GM13976 (cell line): ENCODE results near the gene EGLN3.

Experiments
- DNase-seq: peaks from one replicate; pipeline ENCODE4 v3.0.0; 2012; ENCODE audit warnings: low spot score
- CTCF ChIP-seq: IDR thresholded peaks from 2 replicates; pipeline ENCODE4 v1.5.1; 2012; ENCODE audit warnings: borderline replicate concordance, mild to moderate bottlenecking; ENCODE audit not compliant: insufficient read depth; ENCODE audit errors: extremely low read depth, missing control alignments, control extremely low read depth
- in situ Hi-C: fragments of 300-500 bp; cut with MboI; formaldehyde crosslinking; loops from one replicate; pipeline ENCODE4 v1.12.0; 2022; ENCODE audit warnings: low sequenced_read_pairs, mixed read lengths, inconsistent platforms; ENCODE audit not compliant: unreplicated experiment

The EGLN3 gene

GRCh38 chr14:33901426-33902155, 49.3 kb downstream of the EGLN3 start:
- DNase-seq = no peak
- no peak for TF ChIP-seq CTCF
- in situ Hi-C loops = no loop called here

- TF ChIP-seq CTCF = no peak
- no peak for DNase-seq
These were observed 50.2 kb downstream of the EGLN3 start for GRCh38 chr14:33900706-33901105.

GRCh38 chr14:33899723-33900341, 51.0 kb downstream of the EGLN3 start:
- no peak for DNase-seq
- in situ Hi-C loops = no loop called here
- TF ChIP-seq CTCF = no peak

More at GRCh38 chr14:33900706-33901105, 50.2 kb downstream of the EGLN3 start:
- in situ Hi-C loops = no loop called here

- no peak for DNase-seq
- no peak for TF ChIP-seq CTCF
- in situ Hi-C loops = no loop called here
These were observed 52.9 kb downstream of the EGLN3 start for GRCh38 chr14:33897878-33898535.

GRCh38 chr14:33897382-33897781, 53.5 kb downstream of the EGLN3 start:
- in situ Hi-C loops = no loop called here
- DNase-seq = no peak
- TF ChIP-seq CTCF = no peak

GRCh38 chr14:33894339-33894738, 56.5 kb downstream of the EGLN3 start:
- TF ChIP-seq CTCF = no peak
- in situ Hi-C loops = no loop called here
- no peak for DNase-seq
